Measurements from ENCODE around the gene INTS1.

DNA sequence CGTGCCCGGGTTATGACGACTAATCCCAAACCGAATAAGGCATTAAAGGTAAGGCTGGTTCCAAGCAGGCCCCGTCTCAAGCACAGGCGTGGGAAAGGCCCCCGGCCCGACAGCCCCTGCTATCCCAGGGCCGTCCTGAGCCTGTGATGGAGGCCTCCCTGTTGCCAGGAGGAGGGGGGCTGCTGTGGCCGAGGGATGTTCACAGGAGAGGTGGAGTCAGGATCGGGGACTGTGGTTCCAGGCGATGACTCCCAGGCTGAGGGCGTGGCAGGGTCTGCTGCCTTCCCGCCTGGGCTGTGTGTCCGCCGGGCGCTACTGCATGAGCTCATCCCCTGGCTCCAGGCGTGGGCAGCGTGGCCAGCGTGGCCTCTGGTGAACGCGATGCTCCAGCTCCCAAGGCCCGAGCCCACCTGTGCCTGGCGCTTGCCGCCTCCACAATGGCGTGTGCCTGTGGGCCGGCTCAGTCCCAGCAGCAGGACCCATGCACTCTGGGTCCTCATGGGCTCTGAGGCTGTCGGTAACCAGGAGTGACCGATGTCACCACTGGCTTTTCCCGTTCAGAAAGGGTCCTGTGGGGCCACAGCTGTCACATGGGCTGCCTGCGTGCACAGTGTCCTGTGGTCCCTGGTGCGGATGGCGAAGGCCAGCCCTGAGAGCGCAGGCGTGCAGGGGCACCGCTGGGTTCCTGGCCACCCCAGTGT is 35.1 kb upstream of the INTS1 start:
- TF ChIP-seq, protein P1, sequence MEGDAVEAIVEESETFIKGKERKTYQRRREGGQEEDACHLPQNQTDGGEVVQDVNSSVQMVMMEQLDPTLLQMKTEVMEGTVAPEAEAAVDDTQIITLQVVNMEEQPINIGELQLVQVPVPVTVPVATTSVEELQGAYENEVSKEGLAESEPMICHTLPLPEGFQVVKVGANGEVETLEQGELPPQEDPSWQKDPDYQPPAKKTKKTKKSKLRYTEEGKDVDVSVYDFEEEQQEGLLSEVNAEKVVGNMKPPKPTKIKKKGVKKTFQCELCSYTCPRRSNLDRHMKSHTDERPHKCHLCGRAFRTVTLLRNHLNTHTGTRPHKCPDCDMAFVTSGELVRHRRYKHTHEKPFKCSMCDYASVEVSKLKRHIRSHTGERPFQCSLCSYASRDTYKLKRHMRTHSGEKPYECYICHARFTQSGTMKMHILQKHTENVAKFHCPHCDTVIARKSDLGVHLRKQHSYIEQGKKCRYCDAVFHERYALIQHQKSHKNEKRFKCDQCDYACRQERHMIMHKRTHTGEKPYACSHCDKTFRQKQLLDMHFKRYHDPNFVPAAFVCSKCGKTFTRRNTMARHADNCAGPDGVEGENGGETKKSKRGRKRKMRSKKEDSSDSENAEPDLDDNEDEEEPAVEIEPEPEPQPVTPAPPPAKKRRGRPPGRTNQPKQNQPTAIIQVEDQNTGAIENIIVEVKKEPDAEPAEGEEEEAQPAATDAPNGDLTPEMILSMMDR (IDR thresholded peaks at IDR 0.05), result no peak
- TF ChIP-seq POLR2A (IDR thresholded peaks at IDR 0.05), result no peak
